Fibroblast of skin of scalp (primary cell): ENCODE results near the gene NEDD8.

ENCODE experiments used
- DNase-seq: peaks from one replicate; pipeline ENCODE4 v3.0.0-alpha.2; 2013

The NEDD8 gene

GRCh38 chr14:24178399-24179178 lies 53.6 kb downstream of the NEDD8 start:
- no peak for DNase-seq

GRCh38 chr14:24177891-24178290 lies 54.3 kb downstream of the NEDD8 start:
- DNase-seq: no peak

- DNase-seq: no peak
Measured at GRCh38 chr14:24177041-24177825, 54.9 kb downstream of the NEDD8 start.

GRCh38 chr14:24176599-24176998 lies 55.6 kb downstream of the NEDD8 start:
- no peak for DNase-seq

GRCh38 chr14:24172871-24173281 lies 59.3 kb downstream of the NEDD8 start:
- no peak for DNase-seq

GRCh38 chr14:24172261-24172860 lies 59.8 kb downstream of the NEDD8 start:
- DNase-seq: no peak

- peak; percentile 71 for DNase-seq
Measured at GRCh38 chr14:24171422-24172260, 60.5 kb downstream of the NEDD8 start, which contains the start of gene REC8. Gene REC8 (plus strand): TSS chr14:24172080. CDS start chr14:24172553, 473 bp downstream.

- no peak for DNase-seq
Measured at GRCh38 chr14:24167469-24168114, 64.6 kb downstream of the NEDD8 start.
